Erythroblast (primary cell): ENCODE data around the gene CALML3.
"Not testable (repeated sequence)": the region's sequence is repeated elsewhere in the genome, so short reads cannot be mapped to it uniquely, and the experiment has no call there.

ENCODE experiments used
- GATA1 ChIP-seq: IDR thresholded peaks from 2 replicates; pipeline ENCODE4 v1.6.1; 2011; ENCODE audit warnings: low read depth, mild to moderate bottlenecking, control low read depth, low read length, moderate library complexity
- POLR2A ChIP-seq: IDR thresholded peaks from 2 replicates; pipeline ENCODE4 v1.6.1; 2011; ENCODE audit warnings: mild to moderate bottlenecking, low read length

DNA sequence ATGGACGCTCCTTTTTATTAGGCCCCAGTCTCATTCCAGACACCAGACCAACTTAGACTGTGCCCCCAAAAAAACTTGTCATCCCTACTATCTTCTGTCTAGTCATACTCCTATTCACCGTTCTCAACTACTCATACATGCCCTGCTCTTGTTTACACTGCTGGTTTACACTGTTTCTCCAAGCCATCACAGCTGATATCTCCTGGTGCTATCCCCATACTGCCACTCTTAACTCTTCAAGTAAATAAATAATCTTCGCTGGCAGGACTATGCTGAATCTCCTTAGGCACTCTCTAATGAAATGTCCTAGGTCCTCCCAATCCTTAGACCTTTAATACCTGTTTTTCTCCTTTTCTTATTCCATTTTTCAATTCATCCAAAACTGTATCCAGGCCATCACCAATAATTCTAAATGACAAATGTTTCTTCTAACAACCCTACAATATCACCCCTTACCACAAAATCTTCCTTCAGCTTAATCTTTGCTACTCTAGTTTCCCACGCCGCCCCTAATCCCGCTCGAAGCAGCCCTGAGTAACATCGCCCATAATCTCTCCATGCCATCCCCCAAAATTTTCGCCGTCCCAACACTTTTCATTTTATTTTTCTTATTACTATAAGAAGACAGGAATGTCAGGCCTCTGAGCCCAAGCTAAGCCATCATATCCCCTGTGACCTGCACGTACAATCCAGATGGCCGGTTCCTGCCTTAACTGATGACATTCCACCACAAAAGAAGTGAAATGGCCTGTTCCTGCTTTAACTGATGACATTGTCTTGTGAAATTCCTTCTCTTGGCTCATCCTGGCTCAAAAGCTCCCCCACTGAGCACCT, 48.6 kb upstream of the CALML3 start:
- TF ChIP-seq POLR2A, GATA1: not testable (repeated sequence)
